Adrenal gland (tissue), 12 donors: Measurements from ENCODE around the gene FLVCR2. TPM values are rescaled to one million over a fixed set of nuclear protein-coding genes. Genes with fewer than 3 reads are reported as not detected.
A peak's percentile ranks its signal among the peaks of the same experiment; 100 is the strongest.

Source experiments
- DNase-seq, 7 donors: peaks; one replicate each; pipeline ENCODE4 v3.0.0-alpha.2; 2019 to 2020
- H3K27ac ChIP-seq, 5 donors: fragments of 200-600 bp; sonication (generic) in 4 of 5; 1 replicate in 3 of 5; 2 replicates in 2 of 5; pipeline versions ENCODE4 v1.5.1 to v1.8.0; 2016 to 2020; ENCODE audit warnings: mild to moderate bottlenecking in 1 of 5
- H3K27me3 ChIP-seq: fragments of 200-600 bp; 2 replicates; pipeline ENCODE4 v1.8.0; 2021
- H3K36me3 ChIP-seq, 2 donors: fragments of 200-600 bp; replicated peaks in 1 of 2; 1 replicate in 1 of 2; 2 replicates in 1 of 2; pipeline versions ENCODE4 v1.5.1 to v1.8.0; 2018 to 2022
- H3K4me1 ChIP-seq, 2 donors: fragments of 200-600 bp; replicated peaks in 1 of 2; 1 replicate in 1 of 2; 2 replicates in 1 of 2; pipeline versions ENCODE4 v1.5.1 to v1.8.0; 2018 to 2021
- H3K4me3 ChIP-seq, 4 donors: fragments of 200-600 bp; sonication (generic) in 3 of 4; one replicate each; pipeline ENCODE4 v1.5.1; 2016 to 2018
- H3K9me3 ChIP-seq, 3 donors: fragments of 200-600 bp; sonication (generic) in 1 of 3; replicated peaks in 1 of 3; 1 replicate in 2 of 3; 2 replicates in 1 of 3; pipeline versions ENCODE4 v1.5.1 to v1.8.0; 2016 to 2021
- CTCF ChIP-seq, 6 experiments: fragments of 450-650 bp in 4 of 6; fragments of 200-600 bp in 2 of 6; sonication (generic) in 1 of 6; IDR thresholded peaks; 1 replicate in 5 of 6; 2 replicates in 1 of 6; pipeline versions ENCODE4 v1.5.1 to v1.8.0; 2016 to 2021; ENCODE audit warnings: antibody characterized with exemption in 6 of 6, mild to moderate bottlenecking in 2 of 6, moderate library complexity in 1 of 6
- POLR2A ChIP-seq, 2 donors: fragments of 450-650 bp; IDR thresholded peaks; one replicate each; pipeline ENCODE4 v1.6.1; 2017; ENCODE audit warnings: antibody characterized with exemption in 2 of 2, mild to moderate bottlenecking in 2 of 2, moderate library complexity in 1 of 2
- WGBS, 4 donors: extraction: QIAGEN DNeasy Blood & Tissue Kit in 2 of 4; methylation state at CpG; one replicate each; pipeline versions ENCODE4 v1.1.5 to v1.1.7; 2013 to 2017; 5-methylcytosine and 5-hydroxymethylcytosine counted together
- intact Hi-C, 2 donors: fragments of 100-400 bp; cut with DNase I; formaldehyde crosslinking; loops; one replicate each; pipeline versions ENCODE4 v1.14.1 to v1.15.0; 2022 to 2023
- polyA plus RNA-seq, 3 donors: library from polyadenylated mRNA; stranded (reverse); fragments of 200-250 nt in 2 of 3; fragments of 350-450 nt in 1 of 3; fragmentation: Illumina TruSeq in 1 of 3; extraction: RNeasy Lipid Tissue Mini Kit (QIAGEN cat#74804) in 1 of 3; gene quantifications; one replicate each; pipeline ENCODE4 v1.2.3, GENCODE V29; 2013 to 2014
- total RNA-seq, 9 donors: library from RNA; depleted of rRNA in 4 of 9; stranded (reverse); fragments of >200 nt in 4 of 9; fragments of 120-200 nt in 1 of 9; fragmentation: NEBNext Ultra II Directional in 1 of 9; extraction: Animal tissue kit (Norgen Biotek cat#: 25700) in 1 of 9; gene quantifications; one replicate each; pipeline versions ENCODE4 v1.1.0 to v1.2.4, GENCODE V29; 2013 to 2023
- donor health status: healthy with polysubstance abuse.
- donor health status: Bipolar disorder and iron deficiency.
- donor health status: DM: yes; HTN: yes; CAD: no.
- donor health status: DM: no; HTN: no; CAD: no.
- donor health status: DM: no; HTN: no; CAD: no.
- donor health status: DM: yes; HTN: yes; CAD: no.

The FLVCR2 gene
- total and polyA plus RNA-seq, 12 donors, result 8.8 to 428 (median 25.4) TPM

GRCh38 chr14:75660238-75660629 lies 81.8 kb downstream of the FLVCR2 start:
- Histone ChIP-seq H3K9me3 (no peaks in the 10 kb centered on the region), H3K27me3 (no peaks in the 10 kb centered on the region), H3K27ac (peak overlapping the region; percentile 14 to 82 (median 69)), H3K4me1 (peaks cover 18 to 46% of the 10 kb centered on the region in 2 donors), H3K4me3 (peak overlapping the region; percentile 26 to 89 (median 40)), H3K36me3 (peaks cover 0 to 7% of the 10 kb centered on the region in 2 donors)
- TF ChIP-seq POLR2A (IDR thresholded peaks at IDR 0.05), result no peak
- no peak for TF ChIP-seq CTCF (IDR thresholded peaks at IDR 0.05)
- WGBS, 4 donors, result 11 to 18% (median 13%) methylated on average over 4 of the region's 4 CpGs
- DNase-seq, result no peak
- intact Hi-C loops, result no loop called here

- Histone ChIP-seq H3K36me3 (peaks cover 0 to 3% of the 10 kb centered on the region in 2 donors), H3K27me3 (no peaks in the 10 kb centered on the region), H3K4me1 (peaks cover 18 to 46% of the 10 kb centered on the region in 2 donors), H3K4me3 (peak within 1 kb of the TSS; percentile 49 to 89 (median 68)), H3K9me3 (no peaks in the 10 kb centered on the region), H3K27ac (peak within 1 kb of the TSS; percentile 14 to 87 (median 69))
- TF ChIP-seq POLR2A (IDR thresholded peaks at IDR 0.05) (peak; percentile 36 to 70), CTCF (IDR thresholded peaks at IDR 0.05) (no peak)
- DNase-seq, result peak; percentile 95 to 99 (median 98)
- 0 to 1% (median 0%) methylated on average over 46 to 60 of the region's 60 CpGs for WGBS, 4 donors
- intact Hi-C loops, result no loop called here
These were observed 82.4 kb downstream of the FLVCR2 start, which contains the start of the genes ERG28 and TTLL5 for GRCh38 chr14:75660630-75661498. TSS of gene ERG28 (minus strand) at chr14:75660876. CDS start at chr14:75657502, 3,374 bp downstream. TSS of gene TTLL5 (plus strand) at chr14:75661246. CDS start at chr14:75663150, 1,904 bp downstream.

- Histone ChIP-seq H3K27ac (peak overlapping the region; percentile 9 to 87 (median 69)), H3K36me3 (peaks cover 0 to 3% of the 10 kb centered on the region in 2 donors), H3K9me3 (no peaks in the 10 kb centered on the region), H3K4me3 (peak overlapping the region; percentile 49 to 89 (median 68)), H3K27me3 (no peaks in the 10 kb centered on the region), H3K4me1 (peaks cover 18 to 45% of the 10 kb centered on the region in 2 donors)
- intact Hi-C loops, result no loop called here
- WGBS, 4 donors, result 0% methylated on average over 3 to 18 of the region's 18 CpGs
- no peak for DNase-seq
- TF ChIP-seq CTCF (IDR thresholded peaks at IDR 0.05) (no peak), POLR2A (IDR thresholded peaks at IDR 0.05) (no peak)
These were observed 83.0 kb downstream of the FLVCR2 start for GRCh38 chr14:75661499-75661814.

GRCh38 chr14:75662966-75663365 lies 84.5 kb downstream of the FLVCR2 start:
- intact Hi-C loops, result no loop called here
- no peak for DNase-seq
- 74 to 87% (median 81%) methylated on average over 3 of the region's 3 CpGs for WGBS, 4 donors

More at GRCh38 chr14:75662966-75663365, 84.5 kb downstream of the FLVCR2 start:
- Histone ChIP-seq H3K4me1 (peaks cover 18 to 31% of the 10 kb centered on the region in 2 donors), H3K36me3 (no peaks in the 10 kb centered on the region), H3K4me3 (no peak overlapping the region), H3K9me3 (no peaks in the 10 kb centered on the region), H3K27me3 (no peaks in the 10 kb centered on the region), H3K27ac (no peak overlapping the region)
- TF ChIP-seq CTCF (IDR thresholded peaks at IDR 0.05) (no peak), POLR2A (IDR thresholded peaks at IDR 0.05) (no peak)
